Skeletal muscle cell (primary cell): ENCODE measurements around the gene VASN.
"Not testable (repeated sequence)": the region's sequence is repeated elsewhere in the genome, so short reads cannot be mapped to it uniquely, and the experiment has no call there.

Experiments used
- DNase-seq: peaks from one replicate; pipeline ENCODE4 v3.0.0-alpha.2; 2010; ENCODE audit warnings: low read depth
- H3K4me3 ChIP-seq: 2 replicates; pipeline ENCODE4 v1.5.1; 2011; ENCODE audit warnings: low read depth, mild to moderate bottlenecking, control low read depth, low read length, moderate library complexity

Gene VASN

GRCh38 chr16:4392382-4393239, 21.0 kb downstream of the VASN start:
- H3K4me3 ChIP-seq = no peak overlapping the region
- DNase-seq = peak; percentile 62

GRCh38 chr16:4393240-4393600, 21.6 kb downstream of the VASN start:
- no peak overlapping the region for H3K4me3 ChIP-seq
- DNase-seq = no peak

- H3K4me3 ChIP-seq, DNase-seq: not testable (repeated sequence)
These were observed 22.2 kb downstream of the VASN start for GRCh38 chr16:4393850-4394249.

- H3K4me3 ChIP-seq = no peak overlapping the region
- DNase-seq = no peak
These were observed 23.5 kb downstream of the VASN start for GRCh38 chr16:4395055-4395726.

- no peak overlapping the region for H3K4me3 ChIP-seq
- DNase-seq = no peak
These were observed 27.5 kb downstream of the VASN start for GRCh38 chr16:4399001-4399730.

- H3K4me3 ChIP-seq = no peak overlapping the region
- DNase-seq = no peak
These were observed 29.4 kb downstream of the VASN start for GRCh38 chr16:4401094-4401501.

- no peak for DNase-seq
- H3K4me3 ChIP-seq = no peak overlapping the region
These were observed 29.9 kb downstream of the VASN start for GRCh38 chr16:4401510-4401909.

- peak overlapping the region; percentile 6 for H3K4me3 ChIP-seq
- no peak for DNase-seq
These were observed 30.9 kb downstream of the VASN start for GRCh38 chr16:4402439-4403132.

- no peak overlapping the region for H3K4me3 ChIP-seq
- no peak for DNase-seq
These were observed 31.7 kb downstream of the VASN start for GRCh38 chr16:4403133-4403949.

- no peak overlapping the region for H3K4me3 ChIP-seq
- DNase-seq = no peak
These were observed 32.8 kb downstream of the VASN start for GRCh38 chr16:4404247-4404966.

- H3K4me3 ChIP-seq = no peak overlapping the region
- DNase-seq = no peak
These were observed 33.5 kb downstream of the VASN start for GRCh38 chr16:4404967-4405696.

- no peak for DNase-seq
- no peak overlapping the region for H3K4me3 ChIP-seq
These were observed 36.1 kb downstream of the VASN start for GRCh38 chr16:4407543-4408322.

GRCh38 chr16:4408323-4408690, 36.7 kb downstream of the VASN start:
- no peak overlapping the region for H3K4me3 ChIP-seq
- no peak for DNase-seq

- peak; percentile 55 for DNase-seq
- H3K4me3 ChIP-seq = no peak overlapping the region
These were observed 37.7 kb downstream of the VASN start for GRCh38 chr16:4409081-4409932.

- no peak overlapping the region for H3K4me3 ChIP-seq
- peak; percentile 91 for DNase-seq
These were observed 38.9 kb downstream of the VASN start for GRCh38 chr16:4410335-4411075.

- DNase-seq = peak; percentile 54
- H3K4me3 ChIP-seq = no peak overlapping the region
These were observed 40.0 kb downstream of the VASN start for GRCh38 chr16:4411684-4412083.
